Esophagus muscularis mucosa (tissue), 4 donors: ENCODE data around the gene APBA3. TPM values are rescaled to one million over a fixed set of nuclear protein-coding genes. Genes with fewer than 3 reads are reported as not detected.

Experiments used
- DNase-seq: peaks from one replicate; pipeline ENCODE4 v3.0.0-alpha.2; 2017; ENCODE audit errors: extremely low spot score
- H3K27ac ChIP-seq, 4 donors: fragments of 200-600 bp; sonication (generic); replicated peaks in 1 of 4; 1 replicate in 3 of 4; 2 replicates in 1 of 4; pipeline ENCODE4 v1.5.1; 2016 to 2019; ENCODE audit warnings: mild to moderate bottlenecking in 1 of 4
- H3K27me3 ChIP-seq, 4 donors: fragments of 200-600 bp; sonication (generic); one replicate each; pipeline versions ENCODE4 v1.5.1 to v1.6.0; 2016 to 2019
- H3K36me3 ChIP-seq, 4 donors: fragments of 200-600 bp; sonication (generic); one replicate each; pipeline ENCODE4 v1.5.1; 2016 to 2019
- H3K4me1 ChIP-seq, 4 donors: fragments of 200-600 bp; sonication (generic); one replicate each; pipeline ENCODE4 v1.5.1; 2016 to 2019
- H3K4me3 ChIP-seq, 4 donors: fragments of 200-600 bp; sonication (generic); 1 replicate in 2 of 4; 2 replicates in 2 of 4; pipeline ENCODE4 v1.5.1; 2016 to 2019; ENCODE audit warnings: mild to moderate bottlenecking in 4 of 4, moderate library complexity in 1 of 4
- H3K9me3 ChIP-seq, 4 donors: fragments of 200-600 bp; sonication (generic); 1 replicate in 3 of 4; 2 replicates in 1 of 4; pipeline ENCODE4 v1.5.1; 2016 to 2019
- EP300 ChIP-seq: sonication (generic); formaldehyde crosslinking; IDR thresholded peaks from one replicate; pipeline ENCODE4 v1.6.1; 2017; ENCODE audit warnings: antibody characterized with exemption
- POLR2A ChIP-seq: fragments of 450-650 bp; IDR thresholded peaks from one replicate; pipeline ENCODE4 v1.6.1; 2017; ENCODE audit warnings: antibody characterized with exemption, moderate library complexity, mild to moderate bottlenecking, low read depth
- POLR2AphosphoS5 ChIP-seq, 2 donors: sonication (generic); formaldehyde crosslinking; IDR thresholded peaks; one replicate each; pipeline ENCODE4 v1.6.1; 2017; ENCODE audit warnings: antibody characterized with exemption in 2 of 2
- WGBS: methylation state at CpG from one replicate; pipeline ENCODE4 v1.1.5; 2018; 5-methylcytosine and 5-hydroxymethylcytosine counted together
- intact Hi-C: fragments of 100-400 bp; cut with DNase I; formaldehyde crosslinking; loops from one replicate; pipeline ENCODE4 v1.15.1; 2023
- total RNA-seq, 4 donors: library from RNA; depleted of rRNA; stranded (reverse); fragments of >200 nt; gene quantifications; one replicate each; pipeline versions ENCODE4 v1.1.0 to v1.2.1, GENCODE V29; 2016
- TF ChIP-seq, protein P1 (sequence below), 3 experiments: fragments of 200-600 bp in 2 of 3; fragments of 450-650 bp in 1 of 3; sonication (generic) in 2 of 3; IDR thresholded peaks; one replicate each; pipeline ENCODE4 v1.5.1; 2017 to 2019; ENCODE audit warnings: antibody characterized with exemption in 3 of 3, mild to moderate bottlenecking in 2 of 3, moderate library complexity in 1 of 3

The APBA3 gene
- total RNA-seq, 4 donors from 2014 or later: 13.7 to 40.5 (median 24.4) TPM

GRCh38 chr19:3748965-3749364 lies 12.5 kb downstream of the APBA3 start:
- Histone ChIP-seq H3K27me3 (peaks cover 0 to 27% (median 0%) of the 10 kb centered on the region in 4 donors), H3K9me3 (no peaks in the 10 kb centered on the region), H3K4me1 (no peaks in the 10 kb centered on the region), H3K36me3 (peaks cover 41 to 47% (median 45%) of the 10 kb centered on the region in 4 donors), H3K4me3 (no peak overlapping the region), H3K27ac (no peak overlapping the region)
- TF ChIP-seq, protein P1, sequence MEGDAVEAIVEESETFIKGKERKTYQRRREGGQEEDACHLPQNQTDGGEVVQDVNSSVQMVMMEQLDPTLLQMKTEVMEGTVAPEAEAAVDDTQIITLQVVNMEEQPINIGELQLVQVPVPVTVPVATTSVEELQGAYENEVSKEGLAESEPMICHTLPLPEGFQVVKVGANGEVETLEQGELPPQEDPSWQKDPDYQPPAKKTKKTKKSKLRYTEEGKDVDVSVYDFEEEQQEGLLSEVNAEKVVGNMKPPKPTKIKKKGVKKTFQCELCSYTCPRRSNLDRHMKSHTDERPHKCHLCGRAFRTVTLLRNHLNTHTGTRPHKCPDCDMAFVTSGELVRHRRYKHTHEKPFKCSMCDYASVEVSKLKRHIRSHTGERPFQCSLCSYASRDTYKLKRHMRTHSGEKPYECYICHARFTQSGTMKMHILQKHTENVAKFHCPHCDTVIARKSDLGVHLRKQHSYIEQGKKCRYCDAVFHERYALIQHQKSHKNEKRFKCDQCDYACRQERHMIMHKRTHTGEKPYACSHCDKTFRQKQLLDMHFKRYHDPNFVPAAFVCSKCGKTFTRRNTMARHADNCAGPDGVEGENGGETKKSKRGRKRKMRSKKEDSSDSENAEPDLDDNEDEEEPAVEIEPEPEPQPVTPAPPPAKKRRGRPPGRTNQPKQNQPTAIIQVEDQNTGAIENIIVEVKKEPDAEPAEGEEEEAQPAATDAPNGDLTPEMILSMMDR (IDR thresholded peaks at IDR 0.05): no peak
- TF ChIP-seq POLR2AphosphoS5 (IDR thresholded peaks at IDR 0.05) (no peak), EP300 (no peak), POLR2A (no peak)
- no peak for DNase-seq
- intact Hi-C loops: no loop called here
- 87% methylated on average over 8 of the region's 8 CpGs for WGBS

GRCh38 chr19:3746371-3747056 lies 15.0 kb downstream of the APBA3 start:
- H3K9me3 ChIP-seq: no peaks in the 10 kb centered on the region
- 80% methylated on average over 26 of the region's 31 CpGs for WGBS

DNA sequence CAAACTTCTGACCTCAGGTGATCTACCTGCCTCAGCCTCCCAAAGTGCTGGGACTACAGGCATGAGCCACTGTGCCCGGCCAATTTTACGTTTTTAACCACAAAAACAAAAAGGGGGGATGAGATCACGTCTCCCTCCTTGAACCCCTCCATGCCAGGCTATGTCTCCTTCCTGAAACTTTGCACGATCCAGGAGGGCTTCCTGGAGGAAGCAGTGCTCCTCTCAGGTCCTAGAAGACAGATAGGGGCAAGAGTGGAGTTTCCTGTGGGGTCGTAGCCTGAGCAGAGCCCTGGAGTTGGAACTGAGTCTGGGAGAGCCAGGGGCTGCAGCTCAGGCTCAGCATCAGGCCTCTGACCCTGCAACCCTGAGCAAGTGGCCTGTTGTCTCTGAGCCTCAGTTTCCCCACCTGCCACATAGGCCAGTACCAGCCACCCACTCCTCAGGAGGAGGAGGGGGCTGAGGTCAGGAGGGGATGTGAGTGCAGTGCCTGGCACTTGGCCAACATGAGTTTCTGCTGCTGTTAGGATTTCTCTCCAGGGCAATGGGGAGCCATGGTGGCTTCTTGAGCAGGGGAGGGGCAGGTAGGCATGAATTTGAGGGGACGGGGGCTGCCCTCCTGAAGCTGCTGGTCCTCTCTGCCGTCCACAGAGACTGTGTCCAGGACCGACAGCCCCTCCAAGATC lies 16.0 kb downstream of the APBA3 start:
- no peak overlapping the region for H3K27ac ChIP-seq
- no peak for TF ChIP-seq POLR2A
- TF ChIP-seq EP300: no peak
- TF ChIP-seq POLR2AphosphoS5 (IDR thresholded peaks at IDR 0.05): no peak
- TF ChIP-seq, protein P1 (IDR thresholded peaks at IDR 0.05): no peak
- peaks cover 8 to 12% (median 10%) of the 10 kb centered on the region in 4 donors for H3K36me3 ChIP-seq
- H3K4me1 ChIP-seq: no peaks in the 10 kb centered on the region
- 80% methylated on average over 5 of the region's 8 CpGs for WGBS
- DNase-seq: no peak
- no peaks in the 10 kb centered on the region for H3K9me3 ChIP-seq
- peaks cover 0 to 27% (median 0%) of the 10 kb centered on the region in 4 donors for H3K27me3 ChIP-seq
- intact Hi-C loops: no loop called here
- H3K4me3 ChIP-seq: no peak overlapping the region

More at GRCh38 chr19:3746371-3747056, 15.0 kb downstream of the APBA3 start:
- TF ChIP-seq POLR2A (no peak), POLR2AphosphoS5 (IDR thresholded peaks at IDR 0.05) (no peak), EP300 (no peak)
- TF ChIP-seq, protein P1 (IDR thresholded peaks at IDR 0.05): no peak
- H3K4me1 ChIP-seq: no peaks in the 10 kb centered on the region
- no peak overlapping the region for H3K27ac ChIP-seq
- peaks cover 18 to 22% (median 20%) of the 10 kb centered on the region in 4 donors for H3K36me3 ChIP-seq
- H3K27me3 ChIP-seq: peaks cover 0 to 27% (median 0%) of the 10 kb centered on the region in 4 donors
- intact Hi-C loops: no loop called here
- no peak for DNase-seq
- no peak overlapping the region for H3K4me3 ChIP-seq

GRCh38 chr19:3743486-3743885 lies 18.0 kb downstream of the APBA3 start:
- 94% methylated on average over 2 of the region's 2 CpGs for WGBS
- Histone ChIP-seq H3K9me3 (no peaks in the 10 kb centered on the region), H3K4me1 (no peaks in the 10 kb centered on the region), H3K27ac (no peak overlapping the region), H3K36me3 (no peaks in the 10 kb centered on the region), H3K27me3 (peaks cover 0 to 34% (median 0%) of the 10 kb centered on the region in 4 donors), H3K4me3 (no peak overlapping the region)
- DNase-seq: no peak
- intact Hi-C loops: no loop called here
- TF ChIP-seq, protein P1 (IDR thresholded peaks at IDR 0.05): no peak
- TF ChIP-seq POLR2A (no peak), POLR2AphosphoS5 (IDR thresholded peaks at IDR 0.05) (no peak)
